GM12878 (cell line): ENCODE measurements around the gene ALG6. TPM values are rescaled to one million over a fixed set of nuclear protein-coding genes. Genes with fewer than 3 reads are reported as not detected.

ENCODE experiments used
- ATAC-seq: fragments of 200-7000 bp; cut with Tn5 transposase; 3 replicates; pipeline ENCODE4 v1.9.1; 2020; ENCODE audit warnings: mild to moderate bottlenecking, moderate library complexity
- BruUV-seq: library from RNA; stranded (reverse); fragments of 400-500 nt; replicated peaks from 2 replicates; lab custom pipeline; 2021; lab: Mats Ljungman, UMichigan
- CTCF ChIA-PET: fragments of 300-600 bp; sonication (Branson Sonifier 250); formaldehyde crosslinking; extraction: SDS; loops from one replicate; lab custom pipeline; 2021; ENCODE audit warnings: inconsistent platforms; lab: Yijun Ruan, JAX
- POLR2A ChIA-PET: fragments of 350-600 bp; formaldehyde crosslinking; extraction: SDS; loops from one replicate; lab custom pipeline; 2021; ENCODE audit warnings: inconsistent platforms; lab: Charles Lee
- RAD21 ChIA-PET: fragments of 300-600 bp; sonication (Branson Sonifier 250); formaldehyde crosslinking; loops from one replicate; lab custom pipeline; 2023; ENCODE audit warnings: antibody characterized with exemption; ENCODE audit not compliant: unreplicated experiment; lab: Charles Lee
- SMC1A ChIA-PET: fragments of 300-600 bp; sonication (Branson Sonifier 250); formaldehyde crosslinking; loops from one replicate; lab custom pipeline; 2023; ENCODE audit not compliant: unreplicated experiment, uncharacterized antibody; lab: Charles Lee
- DNase-seq: peaks from one replicate; pipeline ENCODE4 v3.0.0-alpha.2; 2011; ENCODE audit warnings: low read depth, low spot score
- FAIRE-seq: peaks from 3 replicates; lab custom pipeline; 2011; peaks lifted over from hg19 to GRCh38; lab: Jason Lieb, UNC
- H2AFZ ChIP-seq: 2 replicates; pipeline ENCODE4 v1.6.0; 2011; ENCODE audit warnings: low read depth, low read length, control low read depth; ENCODE audit not compliant: control insufficient read depth
- H3K27ac ChIP-seq: 2 replicates; pipeline ENCODE4 v1.5.1; 2011; ENCODE audit warnings: control low read depth; ENCODE audit not compliant: control insufficient read depth, insufficient read depth
- H3K27me3 ChIP-seq, 2 experiments: replicated peaks in 1 of 2; 2 replicates each; pipeline versions ENCODE4 v1.6.0 to v1.6.1; 2011; ENCODE audit warnings: low read length in 1 of 2; ENCODE audit not compliant: control insufficient read depth in 2 of 2, insufficient read depth in 2 of 2
- H3K36me3 ChIP-seq, 2 experiments: 2 replicates each; pipeline ENCODE4 v1.5.1; 2011; ENCODE audit warnings: low read length in 1 of 2; ENCODE audit not compliant: control insufficient read depth in 2 of 2, insufficient read depth in 2 of 2
- H3K4me1 ChIP-seq: 2 replicates; pipeline ENCODE4 v1.6.1; 2011; ENCODE audit warnings: mild to moderate bottlenecking, low read length, moderate library complexity, mixed read lengths; ENCODE audit not compliant: control insufficient read depth, insufficient read depth
- H3K4me2 ChIP-seq: 2 replicates; pipeline ENCODE4 v1.6.0; 2011; ENCODE audit warnings: control low read depth; ENCODE audit not compliant: control insufficient read depth, insufficient read depth
- H3K4me3 ChIP-seq: fragments of 200-600 bp; sonication (generic); 2 replicates; pipeline ENCODE4 v1.5.1; 2016
- H3K79me2 ChIP-seq: 2 replicates; pipeline ENCODE4 v1.6.0; 2011; ENCODE audit warnings: low read length; ENCODE audit not compliant: control insufficient read depth, insufficient read depth
- H3K9ac ChIP-seq: 2 replicates; pipeline ENCODE4 v1.8.0; 2011; ENCODE audit warnings: low read length, control low read depth, mixed read lengths; ENCODE audit not compliant: control insufficient read depth, insufficient read depth
- H3K9me3 ChIP-seq: replicated peaks from 3 replicates; pipeline ENCODE4 v1.5.1; 2011; ENCODE audit warnings: mild to moderate bottlenecking, low read length; ENCODE audit not compliant: control insufficient read depth, insufficient read depth
- H4K20me1 ChIP-seq: 2 replicates; pipeline ENCODE4 v1.6.0; 2011; ENCODE audit not compliant: control insufficient read depth, insufficient read depth
- DPF2 ChIP-seq: fragments of 450-650 bp; IDR thresholded peaks from 2 replicates; pipeline ENCODE4 v1.6.1; 2017; ENCODE audit warnings: mild to moderate bottlenecking
- HDGF ChIP-seq: fragments of 450-650 bp; IDR thresholded peaks from 2 replicates; pipeline ENCODE4 v1.6.1; 2016; ENCODE audit warnings: antibody characterized with exemption
- KAT2A ChIP-seq: conservative IDR thresholded peaks from 2 replicates; pipeline ENCODE4 v1.6.1; 2011; ENCODE audit warnings: low read depth, low read length; ENCODE audit not compliant: control insufficient read depth
- MEF2B ChIP-seq: fragments of 450-650 bp; IDR thresholded peaks from 2 replicates; pipeline ENCODE4 v1.6.1; 2018; ENCODE audit warnings: mild to moderate bottlenecking, moderate library complexity; ENCODE audit not compliant: partially characterized antibody, poor library complexity, severe bottlenecking
- NBN ChIP-seq: fragments of 450-650 bp; IDR thresholded peaks from 2 replicates; pipeline ENCODE4 v1.6.1; 2016
- NFXL1 ChIP-seq: fragments of 450-650 bp; IDR thresholded peaks from 2 replicates; pipeline ENCODE4 v1.6.1; 2017; ENCODE audit warnings: antibody characterized with exemption, mild to moderate bottlenecking, borderline replicate concordance
- RCOR1 ChIP-seq: conservative IDR thresholded peaks from 2 replicates; pipeline ENCODE4 v1.6.1; 2012; ENCODE audit warnings: low read depth, low read length, improper control_type of control experiment
- WGBS: methylation state at CpG from one replicate; pipeline ENCODE4 v1.1.6; 2016; ENCODE audit warnings: low lambda C conversion rate; ENCODE audit not compliant: insufficient replicate concordance, insufficient coverage; ENCODE audit errors: missing lambda C conversion rate; 5-methylcytosine and 5-hydroxymethylcytosine counted together
- in situ Hi-C: fragments of 300-500 bp; cut with MboI; formaldehyde crosslinking; loops from 9 replicates; pipeline ENCODE4 v1.14.3; 2018; ENCODE audit warnings: mixed read lengths
- intact Hi-C: fragments of 100-400 bp; cut with micrococcal nuclease; formaldehyde crosslinking; loops from one replicate; pipeline ENCODE4 v1.14.2; 2022; ENCODE audit not compliant: unreplicated experiment
- polyA plus RNA-seq, 11 experiments: library from polyadenylated mRNA; depleted of rRNA in 4 of 11; unstranded in 6 of 11; stranded (reverse) in 5 of 11; fragments of >200 nt; fragmentation: Nextera tagmentation in 4 of 11; fragmentation: Illumina TruSeq in 1 of 11; extraction: Ambion mirVana in 4 of 11; extraction: Trizol in 1 of 11; gene quantifications; 1 replicate in 1 of 11; 2 replicates in 10 of 11; pipeline versions ENCODE4 v1.2.1 to v1.2.3, GENCODE V29; 2011 to 2016; ENCODE audit warnings: inconsistent platforms in 2 of 11, missing spikeins in 2 of 11, low read depth in 1 of 11
- total RNA-seq, 4 experiments: library from RNA; depleted of rRNA in 3 of 4; stranded (reverse); fragments of >200 nt in 3 of 4; fragmentation: Illumina TruSeq in 1 of 4; extraction: Trizol in 1 of 4; gene quantifications; 2 replicates each; pipeline versions ENCODE4 v1.2.1 to v1.2.3, GENCODE V29; 2013 to 2021
- TF ChIP-seq, protein P1 (sequence below): IDR thresholded peaks from 2 replicates; pipeline ENCODE4 v1.6.1; 2011; ENCODE audit warnings: borderline replicate concordance, low read depth, mild to moderate bottlenecking, moderate library complexity, low read length; ENCODE audit not compliant: insufficient read depth, poor library complexity, severe bottlenecking
- TF ChIP-seq, protein P2 (sequence below): fragments of 450-650 bp; formaldehyde crosslinking; IDR thresholded peaks from 2 replicates; pipeline ENCODE4 v1.4.0; 2022; ENCODE audit warnings: mild to moderate bottlenecking, moderate library complexity

The ALG6 gene
- total and polyA plus RNA-seq, 10 of the 15 experiments (the other 5 are each of a cell fraction or from before 2014, with no cell fraction given), result 13.8 to 28.5 (median 17.1) TPM

DNA sequence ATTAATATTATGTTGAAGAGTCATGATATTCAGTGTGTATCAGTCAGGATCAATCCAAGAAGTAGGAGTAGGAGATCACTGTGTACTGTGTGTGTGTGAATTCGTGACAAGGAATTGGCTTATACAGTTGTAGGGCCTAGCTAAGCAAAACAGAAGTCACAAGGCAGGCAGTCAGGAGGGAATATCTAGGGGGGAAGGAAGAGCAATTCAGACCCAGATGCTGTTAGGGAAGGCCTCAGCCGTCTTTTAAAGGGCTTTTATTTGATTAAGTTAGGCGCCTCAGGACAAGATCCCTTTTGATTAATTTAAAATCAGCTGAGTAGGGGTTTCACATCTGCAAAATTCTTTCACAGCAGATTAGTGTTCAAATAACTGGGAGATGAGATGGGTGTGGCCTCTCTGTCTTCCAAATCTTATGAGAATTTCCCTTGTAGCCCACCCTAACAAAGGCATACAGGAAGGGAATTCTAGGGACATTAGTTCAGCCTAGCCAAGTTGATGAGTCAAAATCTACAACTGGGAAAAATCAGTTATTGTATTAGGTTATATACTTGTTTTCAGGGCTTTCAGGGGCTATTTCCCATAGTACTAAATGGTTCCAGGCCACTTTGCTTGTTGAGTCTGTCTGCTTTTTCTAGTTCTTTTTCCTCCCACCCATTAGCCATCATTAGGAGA, 47.4 kb downstream of the ALG6 start:
- in situ Hi-C loops, result no loop called here

More for the DNA sequence above, 47.4 kb downstream of the ALG6 start:
- no peaks in the 10 kb centered on the region for H3K79me2 ChIP-seq
- H4K20me1 ChIP-seq, result no peaks in the 10 kb centered on the region
- no peaks in the 10 kb centered on the region for H3K9me3 ChIP-seq
- ChIA-PET SMC1A (interaction anchor here (1.1 to 4.6 kb wide), 2 partner anchors 12 kb away, joined by 3 to 28 read pairs; no protein-coding TSS in a partner anchor), RAD21 (no interaction called here), CTCF (interaction anchor here (1.4 kb wide), 2 partner anchors 11 to 27 kb away, joined by 4 to 9 read pairs; no protein-coding TSS in a partner anchor), POLR2A (no interaction called here)
- no peak overlapping the region for H3K4me3 ChIP-seq
- FAIRE-seq (no peak), DNase-seq (no peak), ATAC-seq (no peak)
- TF ChIP-seq HDGF, result no peak
- TF ChIP-seq, protein P1, sequence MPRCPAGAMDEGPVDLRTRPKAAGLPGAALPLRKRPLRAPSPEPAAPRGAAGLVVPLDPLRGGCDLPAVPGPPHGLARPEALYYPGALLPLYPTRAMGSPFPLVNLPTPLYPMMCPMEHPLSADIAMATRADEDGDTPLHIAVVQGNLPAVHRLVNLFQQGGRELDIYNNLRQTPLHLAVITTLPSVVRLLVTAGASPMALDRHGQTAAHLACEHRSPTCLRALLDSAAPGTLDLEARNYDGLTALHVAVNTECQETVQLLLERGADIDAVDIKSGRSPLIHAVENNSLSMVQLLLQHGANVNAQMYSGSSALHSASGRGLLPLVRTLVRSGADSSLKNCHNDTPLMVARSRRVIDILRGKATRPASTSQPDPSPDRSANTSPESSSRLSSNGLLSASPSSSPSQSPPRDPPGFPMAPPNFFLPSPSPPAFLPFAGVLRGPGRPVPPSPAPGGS, result no peak
- TF ChIP-seq NFXL1, result no peak
- no peak for TF ChIP-seq DPF2
- no peak for TF ChIP-seq KAT2A
- TF ChIP-seq MEF2B, result no peak
- TF ChIP-seq RCOR1, result no peak
- TF ChIP-seq, protein P2, sequence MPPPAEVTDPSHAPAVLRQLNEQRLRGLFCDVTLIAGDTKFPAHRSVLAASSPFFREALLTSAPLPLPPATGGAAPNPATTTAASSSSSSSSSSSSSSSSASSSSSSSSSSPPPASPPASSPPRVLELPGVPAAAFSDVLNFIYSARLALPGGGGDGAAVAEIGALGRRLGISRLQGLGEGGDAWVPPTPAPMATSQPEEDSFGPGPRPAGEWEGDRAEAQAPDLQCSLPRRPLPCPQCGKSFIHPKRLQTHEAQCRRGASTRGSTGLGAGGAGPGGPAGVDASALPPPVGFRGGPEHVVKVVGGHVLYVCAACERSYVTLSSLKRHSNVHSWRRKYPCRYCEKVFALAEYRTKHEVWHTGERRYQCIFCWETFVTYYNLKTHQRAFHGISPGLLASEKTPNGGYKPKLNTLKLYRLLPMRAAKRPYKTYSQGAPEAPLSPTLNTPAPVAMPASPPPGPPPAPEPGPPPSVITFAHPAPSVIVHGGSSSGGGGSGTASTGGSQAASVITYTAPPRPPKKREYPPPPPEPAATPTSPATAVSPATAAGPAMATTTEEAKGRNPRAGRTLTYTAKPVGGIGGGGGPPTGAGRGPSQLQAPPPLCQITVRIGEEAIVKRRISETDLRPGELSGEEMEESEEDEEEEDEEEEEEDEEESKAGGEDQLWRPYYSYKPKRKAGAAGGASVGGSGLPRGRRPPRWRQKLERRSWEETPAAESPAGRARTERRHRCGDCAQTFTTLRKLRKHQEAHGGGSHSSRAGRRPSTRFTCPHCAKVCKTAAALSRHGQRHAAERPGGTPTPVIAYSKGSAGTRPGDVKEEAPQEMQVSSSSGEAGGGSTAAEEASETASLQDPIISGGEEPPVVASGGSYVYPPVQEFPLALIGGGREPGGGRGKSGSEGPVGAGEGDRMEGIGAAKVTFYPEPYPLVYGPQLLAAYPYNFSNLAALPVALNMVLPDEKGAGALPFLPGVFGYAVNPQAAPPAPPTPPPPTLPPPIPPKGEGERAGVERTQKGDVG (CRISPR knock-in tag), result no peak
- TF ChIP-seq NBN, result no peak
- no peaks in the 10 kb centered on the region for H3K4me1 ChIP-seq
- H3K27ac ChIP-seq, result no peak overlapping the region
- no peaks in the 10 kb centered on the region for H3K27me3 ChIP-seq
- 97% methylated on average over 3 of the region's 3 CpGs for WGBS
- intact Hi-C loops, result no loop called here
- no peak overlapping the region for H3K4me2 ChIP-seq
- H3K9ac ChIP-seq, result no peak overlapping the region
- H2AFZ ChIP-seq, result no peak overlapping the region
- H3K36me3 ChIP-seq, result no peaks in the 10 kb centered on the region; a peak in 2 of 4 replicates
- BruUV-seq, result no TSS peak
